Mucosa of descending colon (tissue), 3 donors: ENCODE data around the gene CHD3. TPM values are rescaled to one million over a fixed set of nuclear protein-coding genes. Genes with fewer than 3 reads are reported as not detected.

Experiments
- ATAC-seq: fragments of 200-7000 bp; cut with Tn5 transposase; one replicate; pipeline ENCODE4 v1.9.1; 2020; ENCODE audit warnings: mild to moderate bottlenecking, moderate library complexity
- DNase-seq, 3 donors: peaks; one replicate each; pipeline ENCODE4 v3.0.0-alpha.2; 2020
- H3K36me3 ChIP-seq: fragments of 200-600 bp; one replicate; pipeline ENCODE4 v1.8.0; 2021; ENCODE audit warnings: low read depth, mild to moderate bottlenecking
- H3K4me1 ChIP-seq: fragments of 200-600 bp; one replicate; pipeline ENCODE4 v1.8.0; 2021; ENCODE audit warnings: low read depth, mild to moderate bottlenecking
- H3K4me3 ChIP-seq: fragments of 200-600 bp; one replicate; pipeline ENCODE4 v1.8.0; 2021; ENCODE audit warnings: mild to moderate bottlenecking
- H3K9me3 ChIP-seq: fragments of 200-600 bp; one replicate; pipeline ENCODE4 v1.8.0; 2021; ENCODE audit warnings: mild to moderate bottlenecking
- CTCF ChIP-seq: fragments of 200-600 bp; IDR thresholded peaks from one replicate; pipeline ENCODE4 v1.8.0; 2022; ENCODE audit warnings: antibody characterized with exemption, mild to moderate bottlenecking
- intact Hi-C, 2 donors: fragments of 100-400 bp; cut with DNase I in 1 of 2; cut with micrococcal nuclease in 1 of 2; formaldehyde crosslinking; loops; one replicate each; pipeline versions ENCODE4 v1.11.0 to v1.11.1; 2022; cut with DNase I, micrococcal nuclease
- total RNA-seq, 3 donors: library from RNA; stranded (reverse); fragmentation: NEBNext Ultra II Directional in 2 of 3; extraction: Animal tissue kit (Norgen Biotek cat#: 25700) in 2 of 3; gene quantifications; one replicate each; pipeline versions ENCODE4 v1.2.1 to v1.2.4, GENCODE V29; 2021 to 2023
- donor health status: DM: no; HTN: no; CAD: no; lungs with moderate emphysema.
- donor health status: DM: no; HTN: no; CAD: no.
- donor health status: DM: no; HTN: yes; CAD: no.

The CHD3 gene
- total RNA-seq, 3 donors from 2014 or later: 52.7 to 151 (median 56.5) TPM

DNA sequence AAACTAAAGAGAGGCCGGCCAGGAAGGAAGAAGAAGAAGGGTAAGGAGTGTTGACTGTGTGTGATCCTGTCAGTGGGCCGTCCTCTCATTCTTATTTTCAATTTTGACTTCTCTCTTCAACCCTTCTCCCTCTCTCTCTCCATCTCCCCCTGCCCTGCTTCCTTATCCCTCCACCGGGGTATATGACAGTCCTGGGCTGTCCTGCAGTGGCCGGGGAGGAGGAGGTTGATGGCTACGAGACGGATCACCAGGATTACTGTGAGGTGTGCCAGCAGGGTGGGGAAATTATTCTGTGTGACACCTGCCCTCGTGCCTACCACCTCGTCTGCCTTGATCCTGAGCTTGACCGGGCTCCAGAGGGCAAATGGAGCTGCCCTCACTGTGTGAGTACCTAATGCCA is 5.6 kb downstream of the CHD3 start:
- Histone ChIP-seq H3K36me3 (peaks cover 3% of the 10 kb centered on the region), H3K9me3 (no peaks in the 10 kb centered on the region), H3K4me3 (no peak overlapping the region), H3K4me1 (peaks cover 8% of the 10 kb centered on the region)
- no peak for ATAC-seq
- no peak for TF ChIP-seq CTCF
- no peak for DNase-seq
- intact Hi-C loops: no loop called here

GRCh38 chr17:7894866-7895265 is 6.3 kb downstream of the CHD3 start:
- Histone ChIP-seq H3K9me3 (no peaks in the 10 kb centered on the region), H3K4me1 (peaks cover 2% of the 10 kb centered on the region), H3K36me3 (peaks cover 3% of the 10 kb centered on the region), H3K4me3 (no peak overlapping the region)
- ATAC-seq (no peak), DNase-seq (no peak)
- intact Hi-C loops: loop anchor here in 1 of 2 donors (5.0 kb wide), 1 partner anchor 33 kb away; no protein-coding TSS in a partner anchor
- TF ChIP-seq CTCF: no peak

- H3K4me3 ChIP-seq: no peak overlapping the region
- TF ChIP-seq CTCF: no peak
- ATAC-seq (no peak), DNase-seq (no peak)
- H3K36me3 ChIP-seq: peaks cover 3% of the 10 kb centered on the region
- H3K9me3 ChIP-seq: no peaks in the 10 kb centered on the region
- H3K4me1 ChIP-seq: no peaks in the 10 kb centered on the region
- intact Hi-C loops: loop anchor here in 1 of 2 donors (5.0 kb wide), 1 partner anchor 35 kb away; no protein-coding TSS in a partner anchor
These were observed 8.5 kb downstream of the CHD3 start for GRCh38 chr17:7897090-7897489.

GRCh38 chr17:7897773-7898172 is 9.2 kb downstream of the CHD3 start:
- H3K4me3 ChIP-seq: no peak overlapping the region
- intact Hi-C loops: loop anchor here in 1 of 2 donors (5.0 kb wide), 1 partner anchor 35 kb away; no protein-coding TSS in a partner anchor
- DNase-seq: peak in 1 of 3 donors; percentile 51
- peak; percentile 85 for ATAC-seq
- TF ChIP-seq CTCF: no peak
- H3K9me3 ChIP-seq: no peaks in the 10 kb centered on the region
- H3K36me3 ChIP-seq: peaks cover 3% of the 10 kb centered on the region
- H3K4me1 ChIP-seq: no peaks in the 10 kb centered on the region

GRCh38 chr17:7903154-7904103 is 14.8 kb downstream of the CHD3 start:
- ATAC-seq (no peak), DNase-seq (no peak)
- TF ChIP-seq CTCF: no peak
- H3K4me3 ChIP-seq: no peak overlapping the region
- H3K4me1 ChIP-seq: no peaks in the 10 kb centered on the region
- intact Hi-C loops: loop anchor here in 1 of 2 donors (10.0 kb wide), 1 partner anchor 81 kb away; no protein-coding TSS in a partner anchor
- no peaks in the 10 kb centered on the region for H3K36me3 ChIP-seq
- no peaks in the 10 kb centered on the region for H3K9me3 ChIP-seq
